A673 (cell line): Measurements from ENCODE around the gene KDM4F. TPM values are rescaled to one million over a fixed set of nuclear protein-coding genes. Genes with fewer than 3 reads are reported as not detected.

Source experiments
- BruUV-seq: library from RNA; stranded (reverse); fragments of 400-500 nt; replicated peaks from 2 replicates; lab custom pipeline; 2021; lab: Mats Ljungman, UMichigan
- CTCF ChIA-PET: fragments of 300-600 bp; sonication (Branson Sonifier 250); formaldehyde crosslinking; loops from one replicate; lab custom pipeline; 2022; ENCODE audit warnings: antibody characterized with exemption; lab: Charles Lee
- POLR2A ChIA-PET: fragments of 300-600 bp; sonication (Branson Sonifier 250); formaldehyde crosslinking; loops from one replicate; lab custom pipeline; 2022; ENCODE audit warnings: antibody characterized with exemption; ENCODE audit not compliant: low non-redundant PET; lab: Charles Lee
- DNase-seq: peaks from one replicate; pipeline ENCODE4 v3.0.0-alpha.2; 2015; ENCODE audit warnings: low spot score
- H3K27ac ChIP-seq: fragments of 200-600 bp; sonication (generic); 2 replicates; pipeline ENCODE4 v1.5.1; 2016; ENCODE audit warnings: mixed run types, low read depth, mild to moderate bottlenecking, mixed read lengths, antibody characterized with exemption, low read length; ENCODE audit not compliant: poor library complexity, severe bottlenecking
- H3K27me3 ChIP-seq: fragments of 200-600 bp; sonication (generic); replicated peaks from 2 replicates; pipeline ENCODE4 v1.6.1; 2017; ENCODE audit warnings: mixed run types, low read depth, mild to moderate bottlenecking, mixed read lengths, antibody characterized with exemption, low read length; ENCODE audit not compliant: insufficient read depth, poor library complexity
- H3K36me3 ChIP-seq: fragments of 200-600 bp; sonication (generic); 2 replicates; pipeline ENCODE4 v1.6.1; 2016; ENCODE audit warnings: mixed run types, mild to moderate bottlenecking, mixed read lengths, antibody characterized with exemption, low read length; ENCODE audit not compliant: insufficient read depth, poor library complexity, severe bottlenecking
- H3K4me1 ChIP-seq: fragments of 200-600 bp; sonication (generic); 2 replicates; pipeline ENCODE4 v1.6.1; 2017; ENCODE audit warnings: mixed run types, mild to moderate bottlenecking, mixed read lengths, antibody characterized with exemption, low read length; ENCODE audit not compliant: insufficient read depth, poor library complexity, severe bottlenecking
- H3K4me3 ChIP-seq: fragments of 200-600 bp; sonication (generic); 2 replicates; pipeline ENCODE4 v1.5.1; 2016; ENCODE audit warnings: low read depth, mixed run types, mild to moderate bottlenecking, mixed read lengths, low read length; ENCODE audit not compliant: poor library complexity, severe bottlenecking
- H3K9me3 ChIP-seq: fragments of 200-600 bp; sonication (generic); 2 replicates; pipeline ENCODE4 v1.6.1; 2016; ENCODE audit warnings: mixed run types, low read depth, mild to moderate bottlenecking, mixed read lengths, antibody characterized with exemption, low read length; ENCODE audit not compliant: poor library complexity, severe bottlenecking
- CTCF ChIP-seq: fragments of 300-800, 200-600 bp; sonication (generic); conservative IDR thresholded peaks from 2 replicates; pipeline ENCODE4 v1.5.1; 2017; ENCODE audit warnings: low read depth, mild to moderate bottlenecking, antibody characterized with exemption, low read length, moderate library complexity, mixed read lengths
- EZH2 ChIP-seq: fragments of 200-600 bp; sonication (generic); IDR thresholded peaks from 2 replicates; pipeline ENCODE4 v1.6.1; 2017; ENCODE audit warnings: borderline replicate concordance, low read depth, mild to moderate bottlenecking, mixed read lengths, antibody characterized with exemption, low read length; ENCODE audit not compliant: poor library complexity, severe bottlenecking
- intact Hi-C: fragments of 100-400 bp; cut with micrococcal nuclease; formaldehyde crosslinking; loops from one replicate; pipeline ENCODE4 v1.10.0; 2022; ENCODE audit not compliant: unreplicated experiment
- total RNA-seq: library from RNA; stranded (reverse); gene quantifications from 2 replicates; pipeline ENCODE4 v1.2.3, GENCODE V29; 2021

The KDM4F gene
- total RNA-seq, 1 experiment from 2014 or later = not detected

GRCh38 chr11:95081010-95081409 is 31.8 kb downstream of the KDM4F start:
- BruUV-seq = no TSS peak
- no peaks in the 10 kb centered on the region for H3K9me3 ChIP-seq
- H3K36me3 ChIP-seq = no peaks in the 10 kb centered on the region
- H3K27me3 ChIP-seq = no peaks in the 10 kb centered on the region
- TF ChIP-seq EZH2 (no peak), CTCF (no peak)
- ChIA-PET POLR2A (no interaction called here), CTCF (no interaction called here)
- intact Hi-C loops = no loop called here
- peaks cover 11% of the 10 kb centered on the region for H3K4me1 ChIP-seq
- H3K27ac ChIP-seq = no peak overlapping the region
- DNase-seq = no peak
- H3K4me3 ChIP-seq = no peak overlapping the region

DNA sequence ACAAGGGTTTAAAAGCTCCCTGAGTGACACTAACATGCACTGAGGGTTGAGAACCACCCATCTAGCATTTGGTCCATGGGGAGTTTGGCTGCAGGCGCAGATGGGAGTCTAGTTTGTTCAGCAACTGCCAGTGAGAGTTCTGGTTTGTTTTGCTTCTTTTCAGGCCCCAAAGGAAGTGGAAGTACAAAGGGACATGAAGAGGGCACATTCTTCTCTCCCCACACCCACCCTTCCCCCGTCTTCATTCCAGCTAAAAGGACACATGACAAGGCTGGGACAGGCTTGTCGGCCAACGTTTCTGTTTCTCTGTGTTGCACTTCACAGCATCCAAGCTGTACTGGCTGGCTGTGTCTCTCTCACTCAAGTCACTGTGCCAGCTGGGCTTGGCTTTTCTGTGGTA is 32.2 kb downstream of the KDM4F start:
- Histone ChIP-seq H3K4me1 (peaks cover 11% of the 10 kb centered on the region), H3K36me3 (no peaks in the 10 kb centered on the region), H3K27me3 (no peaks in the 10 kb centered on the region), H3K9me3 (no peaks in the 10 kb centered on the region), H3K4me3 (no peak overlapping the region), H3K27ac (no peak overlapping the region)
- ChIA-PET CTCF (no interaction called here), POLR2A (no interaction called here)
- no TSS peak for BruUV-seq
- intact Hi-C loops = no loop called here
- DNase-seq = no peak
- no peak for TF ChIP-seq EZH2
- no peak for TF ChIP-seq CTCF

DNA sequence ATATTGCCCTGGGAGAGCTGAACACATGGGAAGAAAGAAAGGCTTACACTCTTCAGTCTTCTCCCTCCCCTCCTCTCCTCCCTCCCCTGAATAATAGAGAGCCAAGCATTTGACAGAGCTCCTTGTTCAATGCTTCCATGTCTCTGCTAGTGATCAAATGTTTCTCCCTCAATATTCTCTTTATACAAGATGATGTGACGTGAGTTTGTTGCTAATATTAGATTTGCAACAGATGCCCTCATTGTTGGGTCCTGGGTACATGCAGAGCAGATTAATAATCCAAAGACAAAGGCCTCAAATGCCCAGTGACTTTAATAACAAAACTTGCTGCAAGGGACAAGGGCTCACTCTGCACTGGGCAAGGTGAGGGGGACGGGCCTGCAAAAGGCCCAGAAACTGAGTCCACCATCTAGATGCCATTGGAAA is 33.4 kb downstream of the KDM4F start:
- H3K27ac ChIP-seq = no peak overlapping the region
- TF ChIP-seq CTCF (no peak), EZH2 (no peak)
- ChIA-PET POLR2A (no interaction called here), CTCF (no interaction called here)
- no peaks in the 10 kb centered on the region for H3K36me3 ChIP-seq
- intact Hi-C loops = no loop called here
- no peak for DNase-seq
- H3K9me3 ChIP-seq = no peaks in the 10 kb centered on the region
- H3K4me1 ChIP-seq = peaks cover 11% of the 10 kb centered on the region
- no TSS peak for BruUV-seq
- H3K27me3 ChIP-seq = no peaks in the 10 kb centered on the region
- no peak overlapping the region for H3K4me3 ChIP-seq
